ENCODE measurements around the gene HGS.

DNA sequence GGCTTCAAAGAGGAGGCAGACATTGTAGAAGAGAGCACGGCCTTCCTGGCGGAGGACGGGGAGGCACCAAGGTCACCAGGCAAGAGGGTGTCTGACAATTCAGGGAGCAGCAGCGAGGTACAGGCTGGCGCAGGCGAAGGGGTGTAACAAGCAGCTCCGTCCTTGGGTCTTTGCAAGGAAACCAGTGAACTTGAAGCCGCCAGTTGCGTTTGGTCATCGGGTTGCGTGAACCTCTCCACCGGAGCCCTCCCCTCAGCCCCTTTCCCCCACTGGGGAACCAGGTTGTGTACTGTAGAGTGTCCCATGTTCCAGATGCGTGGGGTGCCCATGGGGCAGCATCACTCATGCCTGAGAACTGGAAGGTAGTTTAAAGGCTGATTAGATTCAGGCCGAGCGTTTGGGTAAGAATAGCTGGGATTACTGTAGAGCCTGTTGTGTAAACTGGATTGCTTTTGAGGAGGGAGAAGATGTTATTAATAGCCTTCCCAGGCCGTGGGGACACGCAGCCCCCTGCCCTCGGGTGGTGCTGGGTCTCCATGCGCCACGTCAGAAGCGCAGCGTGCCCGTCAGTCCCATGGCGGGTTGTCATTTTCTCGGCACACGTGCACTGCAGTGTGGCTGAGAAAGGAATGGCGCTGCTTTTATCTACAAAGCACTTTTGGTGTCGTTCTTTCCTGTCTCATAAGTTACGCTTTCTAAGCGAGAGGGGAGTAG lies 21.9 kb downstream of the HGS start:
- no peak for TF ChIP-seq POLR2A (IDR thresholded peaks at IDR 0.05; ENCODE audit: low read depth, low read length)
- no peak for TF ChIP-seq TAF1 (IDR thresholded peaks at IDR 0.05; ENCODE audit: low read depth, low read length)
- TF ChIP-seq POLR2AphosphoS5 (IDR thresholded peaks at IDR 0.05; ENCODE audit: low read depth, low read length): 0 out of 2 replicates have a peak, but pooled peaks have one; percentile 33
